AG10803 (cell line): Measurements from ENCODE around the gene SLFN5.

ENCODE experiments used
- DNase-seq: peaks from one replicate; pipeline ENCODE4 v3.0.0; 2010; ENCODE audit warnings: low read depth
- H3K4me3 ChIP-seq: 2 replicates; pipeline ENCODE4 v1.5.1; 2011; ENCODE audit warnings: mild to moderate bottlenecking, low read length, control low read depth
- CTCF ChIP-seq: conservative IDR thresholded peaks from 2 replicates; pipeline ENCODE4 v1.5.1; 2011; ENCODE audit warnings: mild to moderate bottlenecking, low read length, control low read depth, inconsistent platforms

SLFN5 gene

GRCh38 chr17:35283767-35284166 is 40.9 kb downstream of the SLFN5 start:
- H3K4me3 ChIP-seq: no peak overlapping the region
- TF ChIP-seq CTCF: no peak
- no peak for DNase-seq

- no peak overlapping the region for H3K4me3 ChIP-seq
- DNase-seq: no peak
- no peak for TF ChIP-seq CTCF
Observed at GRCh38 chr17:35284955-35285354, 42.1 kb downstream of the SLFN5 start.

GRCh38 chr17:35286120-35286781 is 43.4 kb downstream of the SLFN5 start:
- no peak for TF ChIP-seq CTCF
- no peak overlapping the region for H3K4me3 ChIP-seq
- DNase-seq: no peak

GRCh38 chr17:35287286-35287811 is 44.5 kb downstream of the SLFN5 start:
- no peak for TF ChIP-seq CTCF
- H3K4me3 ChIP-seq: no peak overlapping the region
- no peak for DNase-seq

GRCh38 chr17:35289222-35289621 is 46.4 kb downstream of the SLFN5 start:
- no peak overlapping the region for H3K4me3 ChIP-seq
- no peak for TF ChIP-seq CTCF
- DNase-seq: no peak

- H3K4me3 ChIP-seq: no peak overlapping the region
- peak; percentile 87 for DNase-seq
- TF ChIP-seq CTCF: no peak
Observed at GRCh38 chr17:35291802-35292201, 48.9 kb downstream of the SLFN5 start.

- peak; percentile 44 for DNase-seq
- H3K4me3 ChIP-seq: no peak overlapping the region
- no peak for TF ChIP-seq CTCF
Observed at GRCh38 chr17:35293151-35293847, 50.4 kb downstream of the SLFN5 start.
